ENCODE data around the gene IFI27L2.

The IFI27L2 gene

DNA sequence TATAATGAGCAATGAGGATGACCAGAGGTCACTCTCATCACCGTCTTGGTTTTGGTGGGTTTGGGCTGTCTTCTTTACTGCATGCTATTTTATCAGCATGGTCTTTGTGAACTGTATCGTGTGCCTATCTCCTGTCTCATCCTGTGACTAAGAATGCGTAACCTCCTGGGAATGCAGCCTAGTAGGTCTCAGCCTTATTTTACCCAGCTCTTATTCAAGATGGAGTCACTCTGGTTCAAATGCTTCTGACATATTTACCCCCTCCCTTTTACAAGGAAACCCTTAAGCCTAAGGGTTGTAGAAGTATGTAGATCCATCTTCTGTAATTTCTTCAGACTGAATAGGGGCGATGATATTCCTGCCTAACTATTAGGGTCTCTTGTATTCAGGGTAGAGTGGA is 39.9 kb downstream of the IFI27L2 start:
- TF ChIP-seq, protein P1, sequence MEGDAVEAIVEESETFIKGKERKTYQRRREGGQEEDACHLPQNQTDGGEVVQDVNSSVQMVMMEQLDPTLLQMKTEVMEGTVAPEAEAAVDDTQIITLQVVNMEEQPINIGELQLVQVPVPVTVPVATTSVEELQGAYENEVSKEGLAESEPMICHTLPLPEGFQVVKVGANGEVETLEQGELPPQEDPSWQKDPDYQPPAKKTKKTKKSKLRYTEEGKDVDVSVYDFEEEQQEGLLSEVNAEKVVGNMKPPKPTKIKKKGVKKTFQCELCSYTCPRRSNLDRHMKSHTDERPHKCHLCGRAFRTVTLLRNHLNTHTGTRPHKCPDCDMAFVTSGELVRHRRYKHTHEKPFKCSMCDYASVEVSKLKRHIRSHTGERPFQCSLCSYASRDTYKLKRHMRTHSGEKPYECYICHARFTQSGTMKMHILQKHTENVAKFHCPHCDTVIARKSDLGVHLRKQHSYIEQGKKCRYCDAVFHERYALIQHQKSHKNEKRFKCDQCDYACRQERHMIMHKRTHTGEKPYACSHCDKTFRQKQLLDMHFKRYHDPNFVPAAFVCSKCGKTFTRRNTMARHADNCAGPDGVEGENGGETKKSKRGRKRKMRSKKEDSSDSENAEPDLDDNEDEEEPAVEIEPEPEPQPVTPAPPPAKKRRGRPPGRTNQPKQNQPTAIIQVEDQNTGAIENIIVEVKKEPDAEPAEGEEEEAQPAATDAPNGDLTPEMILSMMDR (IDR thresholded peaks at IDR 0.05; ENCODE audit: insufficient read depth, low read length, poor library complexity, severe bottlenecking), result no peak
- no peaks in the 10 kb centered on the region for H3K36me3 ChIP-seq (ENCODE audit: control insufficient read depth, insufficient read depth, low read length)
- no peak overlapping the region for H3K4me3 ChIP-seq (replicated peaks; ENCODE audit: low read depth, low read length)
- no peaks in the 10 kb centered on the region for H3K27me3 ChIP-seq (replicated peaks; ENCODE audit: control insufficient read depth, insufficient read depth, low read length)
- DNase-seq (ENCODE audit: extremely low read depth, insufficient read length), result no peak

DNA sequence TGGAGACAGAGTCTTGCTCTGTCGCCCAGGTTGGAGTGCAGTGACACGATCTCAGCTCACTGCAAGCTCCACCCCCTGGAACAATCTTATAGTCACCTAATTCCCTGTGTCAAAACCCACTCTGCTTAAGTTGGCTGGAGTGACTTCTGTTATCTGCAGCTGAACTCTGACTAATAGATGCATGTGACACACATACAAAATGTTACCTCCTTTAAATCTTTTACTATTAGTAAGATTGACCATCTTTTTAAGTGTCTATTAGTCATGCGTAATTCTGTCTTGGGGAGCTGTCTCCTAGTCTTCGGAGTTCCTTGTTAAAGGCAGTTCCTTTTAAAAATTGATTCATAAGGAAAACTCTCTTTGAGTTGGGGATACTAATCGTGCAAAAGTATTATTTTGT is 40.9 kb downstream of the IFI27L2 start:
- TF ChIP-seq, protein P1 (IDR thresholded peaks at IDR 0.05; ENCODE audit: insufficient read depth, low read length, poor library complexity, severe bottlenecking), result no peak
- DNase-seq (ENCODE audit: extremely low read depth, insufficient read length), result no peak
- no peaks in the 10 kb centered on the region for H3K36me3 ChIP-seq (ENCODE audit: control insufficient read depth, insufficient read depth, low read length)

DNA sequence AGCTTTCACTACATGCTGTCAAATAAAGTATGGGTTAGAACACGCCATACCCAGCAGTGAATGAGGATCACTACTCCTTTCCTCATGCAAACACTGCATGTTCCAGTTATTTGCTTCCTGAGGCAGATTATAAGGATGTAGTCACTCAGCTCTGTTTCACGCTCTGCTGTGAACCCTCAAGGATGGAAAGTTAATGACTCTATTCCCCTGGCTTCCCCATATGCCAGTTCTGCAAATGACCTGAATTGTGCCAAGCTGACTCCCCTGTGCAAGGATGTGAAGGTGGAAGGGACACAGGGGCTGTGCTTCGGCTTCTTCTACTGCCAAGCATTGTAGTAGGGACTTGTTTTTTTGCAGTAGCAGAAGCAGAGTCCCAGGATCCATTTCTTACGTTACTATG is 41.5 kb downstream of the IFI27L2 start:
- Histone ChIP-seq H3K27me3 (replicated peaks; ENCODE audit: control insufficient read depth, insufficient read depth, low read length) (no peaks in the 10 kb centered on the region), H3K36me3 (ENCODE audit: control insufficient read depth, insufficient read depth, low read length) (no peaks in the 10 kb centered on the region), H3K4me3 (replicated peaks; ENCODE audit: low read depth, low read length) (no peak overlapping the region)
- TF ChIP-seq, protein P1 (IDR thresholded peaks at IDR 0.05; ENCODE audit: insufficient read depth, low read length, poor library complexity, severe bottlenecking), result no peak
- no peak for DNase-seq (ENCODE audit: extremely low read depth, insufficient read length)

More for the DNA sequence above, 40.9 kb downstream of the IFI27L2 start:
- Histone ChIP-seq H3K4me3 (replicated peaks; ENCODE audit: low read depth, low read length) (no peak overlapping the region), H3K27me3 (replicated peaks; ENCODE audit: control insufficient read depth, insufficient read depth, low read length) (no peaks in the 10 kb centered on the region)

DNA sequence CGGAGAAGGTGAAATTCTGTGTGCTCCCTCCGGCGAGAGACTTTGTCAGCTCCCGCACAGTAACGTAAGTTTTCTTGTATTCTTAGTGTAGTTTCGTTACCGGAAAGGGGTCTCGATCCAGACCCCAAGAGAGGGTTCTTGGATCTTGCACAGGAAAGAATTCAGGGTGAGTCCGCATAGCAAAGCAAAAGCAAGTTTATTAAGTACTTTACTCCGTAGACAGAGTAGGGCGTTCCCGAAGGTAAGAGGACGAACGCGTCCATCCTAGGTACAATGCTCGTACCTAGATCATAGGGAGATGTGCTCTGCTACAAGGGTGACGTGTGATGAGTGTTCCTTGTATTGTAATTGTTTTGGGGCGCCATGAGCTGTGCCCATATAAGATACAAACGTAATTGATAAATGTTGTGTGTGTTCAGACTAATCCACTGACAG is 48.0 kb downstream of the IFI27L2 start:
- TF ChIP-seq, protein P1 (IDR thresholded peaks at IDR 0.05; ENCODE audit: insufficient read depth, low read length, poor library complexity, severe bottlenecking), result no peak

DNA sequence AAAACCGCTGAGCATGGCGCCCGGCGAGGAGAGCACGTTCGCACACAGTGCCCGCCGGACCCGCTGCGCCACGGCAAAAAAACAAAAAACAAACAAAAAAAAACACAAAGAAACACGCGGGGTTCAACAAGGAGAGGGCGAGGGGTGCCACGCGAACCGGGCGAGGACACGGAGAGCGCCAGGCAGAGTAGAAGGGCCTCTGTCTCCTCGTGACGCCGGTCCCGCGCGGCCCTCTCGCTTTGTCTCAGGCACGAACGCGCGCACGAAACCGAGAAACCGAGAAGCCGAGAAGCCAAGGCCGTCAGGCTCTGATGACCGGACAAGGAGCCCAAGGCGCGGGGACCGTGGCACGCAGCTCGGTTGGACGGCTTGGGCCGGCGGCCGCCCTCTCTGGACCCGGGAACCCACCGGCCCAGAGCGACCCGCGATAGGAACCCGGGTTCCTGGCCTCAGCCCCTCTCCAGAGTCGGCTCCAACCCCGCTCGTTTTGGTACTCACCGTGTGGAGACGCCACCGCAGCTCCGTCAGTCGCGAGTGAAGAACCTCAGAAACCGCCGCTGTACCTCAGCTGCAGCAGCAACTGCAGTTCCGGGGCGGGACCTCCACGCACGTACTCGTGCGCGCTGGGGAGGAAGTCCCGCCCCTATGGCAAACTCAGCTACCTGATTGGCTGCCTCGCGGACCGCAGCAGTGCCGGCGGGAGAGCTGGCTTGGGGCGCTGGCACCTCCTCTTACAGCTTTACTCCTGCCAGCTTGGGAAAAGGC is 48.6 kb downstream of the IFI27L2 start, which contains the start of the genes DDX24 and IFI27L1:
DDX24 (minus strand) TSS at position 582 of the 765 bp plus-strand sequence. CDS start 1,460 bp downstream, outside the sequence.
IFI27L1 (plus strand) TSS at position 690 of the 765 bp plus-strand sequence. CDS start 15,628 bp downstream, outside the sequence.
- peak; percentile 95 for DNase-seq (ENCODE audit: extremely low read depth, insufficient read length)
- TF ChIP-seq, protein P1 (IDR thresholded peaks at IDR 0.05; ENCODE audit: insufficient read depth, low read length, poor library complexity, severe bottlenecking), result no peak
- peaks cover 1% of the 10 kb centered on the region for H3K36me3 ChIP-seq (ENCODE audit: control insufficient read depth, insufficient read depth, low read length)
- no peaks in the 10 kb centered on the region for H3K27me3 ChIP-seq (replicated peaks; ENCODE audit: control insufficient read depth, insufficient read depth, low read length)
- H3K4me3 ChIP-seq (replicated peaks; ENCODE audit: low read depth, low read length), result peak within 1 kb of the TSS; percentile 90

More for the DNA sequence above, 48.0 kb downstream of the IFI27L2 start:
- peaks cover 1% of the 10 kb centered on the region for H3K36me3 ChIP-seq (ENCODE audit: control insufficient read depth, insufficient read depth, low read length)
- no peak for DNase-seq (ENCODE audit: extremely low read depth, insufficient read length)
- peak overlapping the region; percentile 90 for H3K4me3 ChIP-seq (replicated peaks; ENCODE audit: low read depth, low read length)
- H3K27me3 ChIP-seq (replicated peaks; ENCODE audit: control insufficient read depth, insufficient read depth, low read length), result no peaks in the 10 kb centered on the region

All from GM06990 (cell line).